ENCODE results near the gene ERGIC1. TPM values are rescaled to one million over a fixed set of nuclear protein-coding genes. Genes with fewer than 3 reads are reported as not detected.
A peak's percentile ranks its signal among the peaks of the same experiment; 100 is the strongest.

Gene ERGIC1
- total and polyA plus RNA-seq, 2 of the 13 experiments (the other 11 are each of a cell fraction or from before 2014, with no cell fraction given) = 78.5 to 184 TPM

DNA sequence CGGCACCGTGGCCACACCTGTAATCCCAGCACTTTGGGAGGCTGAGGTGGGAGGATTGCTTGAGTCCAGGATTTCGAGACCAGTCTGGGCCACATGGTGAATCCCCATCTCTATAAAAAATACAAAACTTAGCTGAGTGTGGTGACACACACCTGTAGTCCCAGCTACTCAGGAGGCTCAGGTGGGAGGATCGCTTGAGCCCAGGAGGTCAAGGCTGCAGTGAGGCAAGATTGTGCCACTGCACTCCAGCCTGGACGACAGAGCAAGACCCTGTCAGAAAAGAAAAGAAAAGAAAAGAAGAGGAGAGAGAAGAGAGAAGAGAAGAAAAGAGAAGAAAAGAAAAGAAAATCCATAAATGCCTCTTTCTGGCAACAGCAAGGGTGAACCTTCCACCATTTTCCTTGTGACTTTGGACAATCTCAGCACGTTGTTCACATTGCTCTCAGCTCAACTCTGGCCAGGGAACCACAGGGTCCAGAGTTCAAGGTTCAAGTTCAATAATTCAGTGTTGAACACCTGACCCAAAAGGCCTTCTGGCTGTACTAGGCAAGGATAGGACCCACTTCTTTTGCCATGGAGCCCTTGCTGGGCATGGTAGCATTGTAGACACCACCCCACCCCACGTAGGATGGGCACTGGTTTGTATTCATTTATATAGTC lies 48.5 kb upstream of the ERGIC1 start (continued):
- TF ChIP-seq ZNF614 (CRISPR knock-in tag; IDR thresholded peaks at IDR 0.05; ENCODE audit: borderline replicate concordance) (no peak), ZFP36L1 (CRISPR knock-in tag; IDR thresholded peaks at IDR 0.05) (no peak), ZNF329 (CRISPR knock-in tag; IDR thresholded peaks at IDR 0.05; ENCODE audit: low read depth) (no peak), ARNT (IDR thresholded peaks at IDR 0.05) (no peak), FOXP1 (IDR thresholded peaks at IDR 0.05) (no peak), FOXP1 (CRISPR knock-in tag; IDR thresholded peaks at IDR 0.05) (no peak), RXRB (CRISPR knock-in tag; IDR thresholded peaks at IDR 0.05; ENCODE audit: borderline replicate concordance) (peak; percentile 58), HMG20A (CRISPR knock-in tag; IDR thresholded peaks at IDR 0.05; ENCODE audit: borderline replicate concordance) (peak; percentile 13; the same call in 1 of the 2 replicates), SOX6 (IDR thresholded peaks at IDR 0.05) (no peak), SOX6 (CRISPR knock-in tag; IDR thresholded peaks at IDR 0.05) (no peak), RFX1 (IDR thresholded peaks at IDR 0.05) (no peak), SMC3 (IDR thresholded peaks at IDR 0.05; ENCODE audit: low read length) (no peak; the same call in 1 of the 2 replicates), ZNF660 (CRISPR knock-in tag; IDR thresholded peaks at IDR 0.05; ENCODE audit: borderline replicate concordance, low read depth) (no peak), ZNF121 (CRISPR knock-in tag; IDR thresholded peaks at IDR 0.05) (peak; percentile 44; the same call in 1 of the 2 replicates), NR2F1 (CRISPR knock-in tag; IDR thresholded peaks at IDR 0.05) (peak; percentile 23 to 32; a peak in 1 of 4 replicates), IKZF1 (IDR thresholded peaks at IDR 0.05) (no peak), KDM3A (CRISPR knock-in tag; IDR thresholded peaks at IDR 0.05; ENCODE audit: low read depth) (no peak), ZIK1 (CRISPR knock-in tag; IDR thresholded peaks at IDR 0.05; ENCODE audit: borderline replicate concordance, low read depth) (no peak), MAFF (IDR thresholded peaks at IDR 0.05; ENCODE audit: low read depth, low read length) (no peak), ZBTB7B (CRISPR knock-in tag; IDR thresholded peaks at IDR 0.05) (no peak), ZBTB20 (CRISPR knock-in tag; IDR thresholded peaks at IDR 0.05; ENCODE audit: borderline replicate concordance, low read depth) (no peak), ARID2 (CRISPR knock-in tag; IDR thresholded peaks at IDR 0.05; ENCODE audit: borderline replicate concordance) (no peak), ZNF543 (CRISPR knock-in tag; IDR thresholded peaks at IDR 0.05) (no peak), ZSCAN31 (CRISPR knock-in tag; IDR thresholded peaks at IDR 0.05; ENCODE audit: low read depth) (no peak), ZFAT (CRISPR knock-in tag; conservative IDR thresholded peaks at IDR 0.05) (no peak)
- TF ChIP-seq, protein P1, sequence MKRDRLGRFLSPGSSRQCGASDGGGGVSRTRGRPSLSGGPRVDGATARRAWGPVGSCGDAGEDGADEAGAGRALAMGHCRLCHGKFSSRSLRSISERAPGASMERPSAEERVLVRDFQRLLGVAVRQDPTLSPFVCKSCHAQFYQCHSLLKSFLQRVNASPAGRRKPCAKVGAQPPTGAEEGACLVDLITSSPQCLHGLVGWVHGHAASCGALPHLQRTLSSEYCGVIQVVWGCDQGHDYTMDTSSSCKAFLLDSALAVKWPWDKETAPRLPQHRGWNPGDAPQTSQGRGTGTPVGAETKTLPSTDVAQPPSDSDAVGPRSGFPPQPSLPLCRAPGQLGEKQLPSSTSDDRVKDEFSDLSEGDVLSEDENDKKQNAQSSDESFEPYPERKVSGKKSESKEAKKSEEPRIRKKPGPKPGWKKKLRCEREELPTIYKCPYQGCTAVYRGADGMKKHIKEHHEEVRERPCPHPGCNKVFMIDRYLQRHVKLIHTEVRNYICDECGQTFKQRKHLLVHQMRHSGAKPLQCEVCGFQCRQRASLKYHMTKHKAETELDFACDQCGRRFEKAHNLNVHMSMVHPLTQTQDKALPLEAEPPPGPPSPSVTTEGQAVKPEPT (CRISPR knock-in tag; IDR thresholded peaks at IDR 0.05; ENCODE audit: low read depth) = no peak
- TF ChIP-seq, protein P2, sequence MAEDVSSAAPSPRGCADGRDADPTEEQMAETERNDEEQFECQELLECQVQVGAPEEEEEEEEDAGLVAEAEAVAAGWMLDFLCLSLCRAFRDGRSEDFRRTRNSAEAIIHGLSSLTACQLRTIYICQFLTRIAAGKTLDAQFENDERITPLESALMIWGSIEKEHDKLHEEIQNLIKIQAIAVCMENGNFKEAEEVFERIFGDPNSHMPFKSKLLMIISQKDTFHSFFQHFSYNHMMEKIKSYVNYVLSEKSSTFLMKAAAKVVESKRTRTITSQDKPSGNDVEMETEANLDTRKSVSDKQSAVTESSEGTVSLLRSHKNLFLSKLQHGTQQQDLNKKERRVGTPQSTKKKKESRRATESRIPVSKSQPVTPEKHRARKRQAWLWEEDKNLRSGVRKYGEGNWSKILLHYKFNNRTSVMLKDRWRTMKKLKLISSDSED (CRISPR knock-in tag; IDR thresholded peaks at IDR 0.05) = no peak
- TF ChIP-seq, protein P3, sequence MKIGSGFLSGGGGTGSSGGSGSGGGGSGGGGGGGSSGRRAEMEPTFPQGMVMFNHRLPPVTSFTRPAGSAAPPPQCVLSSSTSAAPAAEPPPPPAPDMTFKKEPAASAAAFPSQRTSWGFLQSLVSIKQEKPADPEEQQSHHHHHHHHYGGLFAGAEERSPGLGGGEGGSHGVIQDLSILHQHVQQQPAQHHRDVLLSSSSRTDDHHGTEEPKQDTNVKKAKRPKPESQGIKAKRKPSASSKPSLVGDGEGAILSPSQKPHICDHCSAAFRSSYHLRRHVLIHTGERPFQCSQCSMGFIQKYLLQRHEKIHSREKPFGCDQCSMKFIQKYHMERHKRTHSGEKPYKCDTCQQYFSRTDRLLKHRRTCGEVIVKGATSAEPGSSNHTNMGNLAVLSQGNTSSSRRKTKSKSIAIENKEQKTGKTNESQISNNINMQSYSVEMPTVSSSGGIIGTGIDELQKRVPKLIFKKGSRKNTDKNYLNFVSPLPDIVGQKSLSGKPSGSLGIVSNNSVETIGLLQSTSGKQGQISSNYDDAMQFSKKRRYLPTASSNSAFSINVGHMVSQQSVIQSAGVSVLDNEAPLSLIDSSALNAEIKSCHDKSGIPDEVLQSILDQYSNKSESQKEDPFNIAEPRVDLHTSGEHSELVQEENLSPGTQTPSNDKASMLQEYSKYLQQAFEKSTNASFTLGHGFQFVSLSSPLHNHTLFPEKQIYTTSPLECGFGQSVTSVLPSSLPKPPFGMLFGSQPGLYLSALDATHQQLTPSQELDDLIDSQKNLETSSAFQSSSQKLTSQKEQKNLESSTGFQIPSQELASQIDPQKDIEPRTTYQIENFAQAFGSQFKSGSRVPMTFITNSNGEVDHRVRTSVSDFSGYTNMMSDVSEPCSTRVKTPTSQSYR (CRISPR knock-in tag; IDR thresholded peaks at IDR 0.05; ENCODE audit: borderline replicate concordance) = no peak
